GM18520 (cell line): Measurements from ENCODE around the gene PIM2.
A peak's percentile ranks its signal among the peaks of the same experiment; 100 is the strongest.

Experiments
- ATAC-seq: cut with Tn5 transposase; IDR thresholded peaks from one replicate; pipeline ENCODE4 v1.9.1; 2021; ENCODE audit not compliant: unreplicated experiment

The PIM2 gene

GRCh38 chrX:48918643-48919340, at the start of gene PIM2:
Gene PIM2, minus strand, starts transcription at chrX:48919024. Its CDS starts 190 bp downstream, at chrX:48918834.
- peak; percentile 54 for ATAC-seq

DNA sequence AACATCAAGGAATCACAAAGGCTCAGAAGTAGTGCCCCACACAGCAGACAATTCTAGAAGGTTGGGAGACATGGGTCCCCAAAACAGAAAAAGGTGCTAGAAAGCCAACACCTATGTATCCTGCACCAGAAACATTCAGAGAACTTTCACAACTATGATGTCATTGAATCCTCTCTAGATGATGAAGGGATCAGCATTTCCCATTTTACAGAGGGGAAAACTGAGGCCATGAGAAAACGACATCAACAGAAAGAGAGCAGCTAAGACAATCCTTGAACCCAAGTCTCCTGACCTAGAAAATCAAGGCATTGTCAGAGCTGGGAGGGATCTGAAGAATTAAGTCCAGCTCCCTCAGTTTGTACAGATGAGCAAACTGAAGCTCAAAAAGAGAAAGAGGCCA, 49.6 kb upstream of the PIM2 start:
- no peak for ATAC-seq

DNA sequence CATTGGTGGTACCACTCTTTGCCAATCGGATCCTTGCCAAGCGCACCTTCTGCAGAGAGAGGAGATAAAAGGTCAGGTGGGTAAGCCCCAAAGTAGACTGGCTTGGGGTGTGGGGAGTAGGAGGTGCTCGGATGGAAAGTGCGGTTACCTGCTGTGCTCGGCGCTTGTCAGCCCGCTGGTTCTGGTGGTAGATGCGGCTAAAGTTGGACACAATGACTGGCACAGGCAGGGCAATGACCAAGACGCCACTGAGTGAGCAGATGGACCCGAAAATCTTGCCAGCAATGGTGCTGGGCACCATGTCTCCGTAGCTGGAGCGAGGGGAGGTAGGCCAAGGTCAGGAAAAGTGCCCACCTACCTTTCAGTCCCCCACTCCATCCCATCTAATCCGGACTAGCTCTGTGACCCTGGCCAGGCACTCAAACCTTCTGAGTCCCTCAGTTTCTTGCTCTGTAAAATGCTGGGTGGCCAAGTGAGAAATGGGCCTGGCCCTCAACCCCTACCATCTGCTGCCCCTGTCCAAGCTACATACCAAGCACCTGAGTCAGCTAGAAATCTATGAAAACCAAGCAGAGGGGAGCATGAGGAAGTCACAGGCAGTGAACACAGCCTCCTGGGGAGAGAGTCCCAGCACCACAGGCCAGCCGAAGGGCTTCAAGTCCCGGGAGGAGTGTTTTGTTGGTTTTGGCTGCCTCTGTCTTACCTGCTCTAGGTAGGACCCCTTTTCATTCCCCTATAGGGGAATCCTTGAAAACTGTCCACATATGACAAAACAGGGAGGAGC, 48.2 kb upstream of the PIM2 start:
- no peak for ATAC-seq

DNA sequence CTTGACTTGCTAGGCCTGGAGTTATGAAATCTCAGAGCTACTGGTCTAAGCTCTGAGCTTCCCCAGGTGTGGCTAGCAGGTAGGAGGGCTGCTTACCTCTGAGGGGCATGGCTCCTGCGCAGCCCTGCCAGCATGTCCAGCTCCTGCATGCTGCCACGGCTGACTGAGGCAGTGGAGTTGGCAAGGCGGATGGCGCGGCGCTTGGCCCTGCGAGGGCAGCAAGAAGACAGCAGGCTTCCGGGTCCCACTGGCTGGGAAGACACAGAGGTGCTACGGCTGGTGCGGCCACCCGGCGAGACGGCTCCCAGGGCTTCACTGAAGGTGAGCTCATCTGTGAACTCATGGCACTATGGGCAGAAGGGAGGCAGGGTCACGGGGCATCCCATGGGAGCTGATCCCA, 47.1 kb upstream of the PIM2 start:
- ATAC-seq, result no peak

GRCh38 chrX:48961585-48962091, 42.8 kb upstream of the PIM2 start:
- no peak for ATAC-seq

- ATAC-seq, result no peak
Observed at GRCh38 chrX:48960291-48960690, 41.5 kb upstream of the PIM2 start.

DNA sequence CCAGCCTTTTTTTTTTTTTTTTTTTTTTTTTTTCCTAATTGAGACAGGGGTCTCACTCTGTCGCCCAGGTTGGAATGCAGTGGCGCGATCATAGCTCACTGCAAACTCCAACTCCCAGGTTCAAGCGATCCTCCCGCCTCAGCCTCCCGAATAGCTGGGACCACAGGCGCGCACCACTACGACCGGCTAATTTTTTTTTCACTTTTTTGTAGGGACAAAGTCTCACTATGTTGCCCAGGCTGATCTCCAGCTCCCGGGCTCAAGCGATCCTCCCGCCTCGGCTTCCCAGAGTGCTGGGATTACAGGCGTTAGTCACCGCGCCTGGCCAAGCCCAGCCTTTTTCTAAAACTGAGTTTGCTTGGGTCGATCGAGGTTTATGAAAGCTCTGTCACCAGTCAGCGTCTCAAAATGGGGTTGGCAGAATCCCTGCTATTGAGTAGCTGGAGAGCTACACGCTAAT, 39.8 kb upstream of the PIM2 start:
- no peak for ATAC-seq

DNA sequence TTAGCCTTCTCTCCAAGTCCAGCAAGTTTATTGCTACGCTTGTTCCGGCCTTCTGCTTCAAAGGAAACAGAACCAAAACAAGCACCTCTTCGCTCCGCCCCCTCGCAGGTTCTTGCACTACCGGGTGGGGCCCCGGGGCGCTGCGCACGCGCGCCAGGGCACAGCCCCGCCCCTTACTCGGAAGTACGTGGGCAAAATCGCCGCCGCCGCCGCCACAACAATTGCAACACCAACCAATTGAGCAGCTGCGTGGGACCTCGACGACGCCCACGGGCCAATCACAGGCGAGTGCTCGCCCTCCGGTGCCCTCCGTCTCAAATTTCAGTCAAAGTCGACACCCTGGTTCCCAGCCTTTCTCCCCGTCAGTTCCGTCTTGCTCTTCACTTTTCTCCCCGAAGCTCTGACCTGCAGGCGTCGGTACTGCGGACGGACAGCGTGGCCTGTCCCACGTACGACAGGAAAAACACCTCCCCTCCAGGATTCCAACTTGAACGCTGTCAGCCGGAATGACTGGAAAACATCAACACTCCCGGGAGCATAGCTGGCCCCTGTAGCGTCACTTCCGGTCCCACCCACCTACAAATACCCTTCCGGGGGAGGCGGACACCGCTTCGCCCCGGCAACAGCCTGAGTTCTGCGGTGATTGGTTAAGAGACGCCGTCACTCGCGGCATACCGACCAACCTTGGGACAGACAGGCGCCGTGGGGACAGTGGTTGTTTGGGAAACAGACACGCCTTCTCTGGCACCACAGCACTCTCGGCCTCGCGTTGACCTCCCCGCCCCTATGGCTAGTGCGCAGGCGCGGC, 39.2 kb upstream of the PIM2 start:
- peak; percentile 89 for ATAC-seq

DNA sequence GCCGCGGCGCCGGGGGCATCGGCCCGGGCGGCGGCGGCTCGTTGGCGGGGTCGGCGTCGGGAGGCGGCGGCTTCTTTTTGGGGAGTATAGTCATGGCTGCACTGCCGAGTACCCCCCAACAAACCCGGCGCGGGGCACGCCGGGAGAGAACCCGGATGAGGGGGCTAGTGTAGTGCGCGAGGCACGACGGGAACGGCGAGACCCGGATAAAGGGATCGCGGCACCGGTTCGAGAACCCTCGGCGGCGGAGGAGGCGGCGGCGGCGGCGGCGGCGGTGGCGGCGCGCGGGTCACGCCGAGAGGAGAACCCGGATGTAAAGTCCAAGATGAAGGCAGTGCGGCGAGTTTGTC, 38.6 kb upstream of the PIM2 start, which contains the start of gene OTUD5:
OTUD5 (minus strand) TSS at position 131 of the 350 bp plus-strand sequence; CDS start at position 94, 37 bp downstream.
- ATAC-seq, result peak; percentile 14

GRCh38 chrX:48956728-48957414, 38.0 kb upstream of the PIM2 start:
- ATAC-seq, result no peak

DNA sequence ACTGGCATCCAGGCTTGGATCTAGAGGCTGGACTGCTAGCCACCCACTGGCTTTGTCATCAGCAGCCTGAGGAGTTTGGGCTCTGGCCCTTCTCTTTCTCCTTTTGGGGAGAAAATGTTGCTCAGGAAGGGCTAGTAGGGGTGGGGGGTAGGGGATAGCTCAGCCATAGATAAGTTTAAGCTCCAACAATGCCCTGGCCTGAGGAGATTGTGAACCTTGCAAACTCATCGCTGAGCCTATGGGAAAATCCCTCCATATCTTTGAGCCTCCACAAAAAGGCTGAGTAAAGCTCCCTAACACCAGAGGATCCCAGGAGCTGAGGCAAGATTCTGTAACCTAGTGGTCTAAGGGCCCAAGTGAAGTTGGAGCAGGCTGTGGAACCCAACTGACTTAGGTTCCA, 29.8 kb upstream of the PIM2 start:
- ATAC-seq, result no peak

DNA sequence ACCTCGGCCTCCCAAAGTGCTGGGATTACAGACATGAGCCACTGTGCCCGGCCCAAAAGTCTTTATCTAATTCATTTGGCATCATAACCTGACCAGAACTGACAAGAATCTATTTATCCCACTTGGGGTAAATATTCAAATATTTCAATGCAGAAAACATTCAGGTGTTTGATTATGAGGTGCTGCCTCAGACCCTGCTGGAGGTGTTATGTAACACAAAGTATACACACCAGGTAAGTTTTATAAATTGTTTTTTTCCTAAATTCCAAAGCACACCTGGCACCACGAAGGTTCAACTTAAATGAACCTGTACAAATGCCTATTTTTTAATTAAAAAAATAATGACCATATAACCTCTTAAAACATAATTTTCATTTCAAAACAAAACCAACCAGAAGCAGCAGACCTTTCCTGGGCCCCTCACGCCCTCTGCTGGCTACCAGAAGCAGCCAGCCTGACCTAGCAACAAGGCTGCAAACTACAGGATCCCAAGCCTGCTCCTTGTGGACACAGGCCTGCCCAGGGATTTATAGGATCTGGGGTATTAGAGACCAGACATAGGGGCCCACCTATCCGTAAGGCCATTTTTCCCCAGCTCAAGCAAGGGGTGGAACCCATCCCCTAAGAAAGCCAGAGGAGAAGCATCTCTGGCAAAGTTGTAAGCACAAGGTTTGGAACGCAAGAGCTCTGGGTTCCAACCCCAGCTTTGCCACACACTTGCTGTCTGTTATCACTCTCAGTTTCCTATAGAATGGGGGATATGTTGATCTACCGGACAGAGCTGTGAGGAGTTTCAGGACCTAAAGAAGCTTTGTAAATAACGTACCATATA, 26.9 kb upstream of the PIM2 start:
- ATAC-seq, result peak; percentile 41

DNA sequence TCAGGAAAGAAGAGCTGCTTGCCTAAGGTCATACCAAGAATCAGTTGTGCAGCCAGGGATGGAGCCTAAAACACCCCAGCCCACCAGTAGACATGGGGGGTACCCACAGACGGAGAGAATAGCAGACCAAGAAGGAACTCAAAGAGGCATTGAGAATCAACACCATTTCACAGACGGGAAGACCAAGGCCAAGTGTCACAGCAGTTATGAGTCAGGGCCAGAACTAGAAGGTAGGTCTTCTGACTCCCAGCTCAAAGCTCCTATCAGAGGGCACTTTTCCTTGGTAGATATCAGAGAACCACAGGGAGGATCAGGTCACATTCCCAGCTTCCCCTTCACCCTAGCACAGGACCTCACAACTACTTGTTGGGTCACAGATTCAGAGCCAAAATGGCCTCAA, 24.1 kb upstream of the PIM2 start:
- no peak for ATAC-seq

DNA sequence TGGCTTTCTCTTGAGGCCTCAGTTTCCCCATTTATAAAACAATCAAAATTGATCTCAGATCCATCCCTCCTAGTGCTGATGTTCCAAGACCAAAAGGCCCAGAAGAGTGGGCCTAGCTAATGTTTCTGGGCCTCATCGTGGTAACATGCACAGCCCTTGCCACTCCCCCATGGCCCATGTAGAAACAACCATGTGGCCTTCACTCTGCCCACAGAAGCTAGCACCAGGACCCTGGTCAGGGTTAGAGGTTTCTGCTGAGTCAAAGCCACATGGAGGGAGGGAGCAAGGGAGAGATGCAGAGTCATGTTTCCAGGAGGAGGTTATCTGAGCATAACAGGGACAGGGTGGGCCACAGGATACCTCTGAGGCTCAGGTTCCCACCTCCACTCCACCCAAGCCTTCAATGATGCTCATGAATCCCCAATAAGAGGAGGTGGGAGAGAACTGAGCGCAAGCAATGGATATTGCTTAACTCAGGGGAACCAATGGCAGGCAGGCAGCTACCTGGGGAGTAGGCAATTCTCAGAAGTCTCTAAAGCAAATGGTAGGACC, 21.7 kb upstream of the PIM2 start:
- no peak for ATAC-seq

DNA sequence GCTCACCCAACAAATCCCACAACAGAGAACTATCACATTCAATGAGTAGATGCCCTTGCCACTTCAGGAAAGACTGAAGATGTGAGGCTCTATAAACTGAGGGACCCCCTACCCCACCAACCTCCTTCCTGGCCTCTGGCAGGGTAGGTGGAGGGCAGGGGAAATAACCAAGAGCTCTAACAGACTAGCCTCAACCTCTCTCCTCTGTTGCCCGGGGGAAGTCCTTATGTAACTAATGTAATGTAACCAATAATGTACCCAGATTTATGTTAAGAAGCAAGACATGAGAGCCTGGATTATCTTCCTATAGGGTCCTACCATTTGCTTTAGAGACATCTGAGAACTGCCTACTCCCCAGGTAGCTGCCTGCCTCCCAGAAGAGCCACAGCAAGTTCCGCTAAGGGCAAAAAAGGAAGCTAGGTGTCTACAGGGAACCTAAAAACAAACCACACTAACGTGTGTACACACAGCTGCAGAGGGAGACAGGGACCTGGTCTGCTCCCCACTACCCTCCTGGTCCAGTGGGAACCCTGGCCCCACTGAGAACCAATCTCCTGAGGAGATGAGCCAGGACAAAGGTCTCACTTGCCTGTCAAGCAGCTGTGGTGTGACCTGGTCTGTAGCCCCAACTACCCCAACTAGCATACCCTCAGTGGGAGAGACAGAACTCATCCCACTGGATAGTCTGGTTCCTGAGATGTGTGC, 20.9 kb upstream of the PIM2 start:
- no peak for ATAC-seq

DNA sequence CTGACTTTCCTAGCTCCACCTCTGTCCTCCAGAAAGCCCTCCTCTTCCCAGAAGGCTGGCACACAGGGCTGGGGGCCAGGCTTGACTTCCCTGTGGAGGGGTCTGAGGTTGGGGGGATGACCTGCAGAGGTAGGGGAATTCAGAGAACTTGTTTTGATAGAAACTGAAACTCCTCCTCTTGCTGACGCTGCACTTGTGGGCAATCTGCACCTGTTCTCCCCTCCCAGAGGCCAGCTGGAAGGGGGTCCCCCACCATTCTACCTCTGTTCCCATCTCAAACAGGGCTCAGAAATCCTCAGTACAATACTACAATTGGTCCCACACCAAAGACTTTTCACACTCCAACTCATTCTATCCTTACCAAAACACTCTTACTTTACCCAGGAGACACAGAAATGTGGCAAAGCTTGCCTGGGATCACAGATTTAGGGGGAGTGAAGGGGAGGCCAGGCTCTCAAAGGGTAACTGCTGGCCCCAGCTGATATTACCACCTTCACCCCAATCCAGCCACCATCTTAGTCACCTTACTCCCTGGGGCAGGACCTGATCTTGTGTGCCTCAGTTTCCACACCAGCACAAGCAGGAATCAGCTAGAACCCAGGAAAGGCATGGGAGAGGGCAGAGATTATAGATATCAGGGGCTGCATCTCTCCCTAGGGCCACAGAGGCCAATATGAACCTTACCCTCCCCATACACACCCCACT, 20.0 kb upstream of the PIM2 start:
- peak; percentile 47 for ATAC-seq

- ATAC-seq, result peak; percentile 33
Observed at GRCh38 chrX:48937054-48937907, 18.5 kb upstream of the PIM2 start.
